ELF-1 (cell line): ENCODE data around the gene KIAA1191.
"Not testable (repeated sequence)": the region's sequence is repeated elsewhere in the genome, so short reads cannot be mapped to it uniquely, and the experiment has no call there.

Experiments
- DNase-seq: peaks from one replicate; pipeline ENCODE4 v3.0.0-alpha.2; 2016; ENCODE audit warnings: low read depth, low spot score

KIAA1191 gene

DNA sequence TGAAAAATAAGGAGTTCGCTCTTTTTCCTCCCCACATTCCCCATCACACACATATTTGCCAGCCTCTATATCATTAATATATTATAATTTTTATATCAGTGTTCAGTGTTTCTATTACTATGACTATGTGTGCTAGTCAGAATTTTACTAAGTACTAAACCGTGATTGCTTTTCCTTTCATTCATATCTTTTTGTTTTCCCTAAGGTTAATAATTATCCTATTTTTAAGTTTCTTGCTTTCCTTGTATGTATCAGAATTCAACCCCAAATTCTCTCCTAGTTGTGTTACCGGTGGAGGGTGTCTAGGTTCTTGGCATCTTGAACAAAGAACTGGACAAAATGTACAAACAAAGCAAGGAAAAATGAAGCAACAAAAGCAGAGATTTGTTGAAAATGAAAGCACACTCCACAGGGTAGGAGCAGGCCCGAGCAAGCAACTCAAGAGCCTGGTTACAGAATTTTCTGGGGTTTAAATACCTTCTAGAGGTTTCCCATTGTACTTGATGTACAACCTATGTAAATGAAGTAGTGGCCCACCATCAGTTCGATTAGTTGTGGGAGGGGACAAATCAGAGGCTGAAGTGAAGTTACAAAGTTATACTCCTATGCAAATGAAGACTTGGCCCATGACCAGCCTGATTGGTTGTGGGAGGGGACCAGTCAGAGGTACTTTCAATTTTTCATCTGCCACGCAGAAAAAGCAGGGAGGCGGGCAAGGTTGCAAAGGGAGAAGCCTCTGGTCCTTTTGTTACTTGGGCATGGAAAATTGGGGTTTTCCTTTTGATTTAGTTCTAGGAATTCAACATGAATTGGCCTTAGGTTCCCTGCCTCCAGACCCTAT is 43.8 kb downstream of the KIAA1191 start:
- DNase-seq = no peak

DNA sequence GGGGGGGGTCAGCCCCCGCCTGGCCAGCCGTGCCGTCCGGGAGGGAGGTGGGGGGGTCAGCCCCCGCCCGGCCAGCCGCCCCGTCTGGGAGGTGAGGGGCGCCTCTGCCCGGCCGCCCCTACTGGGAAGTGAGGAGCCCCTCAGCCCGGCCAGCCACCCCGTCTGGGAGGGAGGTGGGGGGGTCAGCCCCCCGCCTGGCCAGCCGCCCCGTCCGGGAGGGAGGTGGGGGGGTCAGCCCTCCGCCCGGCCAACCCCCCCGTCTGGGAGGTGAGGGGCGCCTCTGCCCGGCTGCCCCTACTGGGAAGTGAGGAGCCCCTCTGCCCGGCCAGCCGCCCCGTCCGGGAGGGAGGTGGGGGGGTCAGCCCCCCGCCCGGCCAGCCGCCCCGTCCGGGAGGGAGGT is 56.2 kb downstream of the KIAA1191 start:
- not testable (repeated sequence) for DNase-seq
